Hepatocyte (in vitro differentiated cells): Measurements from ENCODE around the gene AKAP3.

Experiments
- EZH2phosphoT487 ChIP-seq: fragments of 200-600 bp; sonication (generic); IDR thresholded peaks from one replicate; pipeline ENCODE4 v1.6.1; 2018; ENCODE audit warnings: antibody characterized with exemption, mild to moderate bottlenecking, low read depth, moderate library complexity; ENCODE audit not compliant: unreplicated experiment, severe bottlenecking
- TF ChIP-seq, protein P1 (sequence below): fragments of 200-600 bp; sonication (generic); IDR thresholded peaks from 2 replicates; pipeline ENCODE4 v1.5.1; 2016; ENCODE audit warnings: antibody characterized with exemption, mild to moderate bottlenecking; ENCODE audit not compliant: poor library complexity

- TF ChIP-seq, protein P1, sequence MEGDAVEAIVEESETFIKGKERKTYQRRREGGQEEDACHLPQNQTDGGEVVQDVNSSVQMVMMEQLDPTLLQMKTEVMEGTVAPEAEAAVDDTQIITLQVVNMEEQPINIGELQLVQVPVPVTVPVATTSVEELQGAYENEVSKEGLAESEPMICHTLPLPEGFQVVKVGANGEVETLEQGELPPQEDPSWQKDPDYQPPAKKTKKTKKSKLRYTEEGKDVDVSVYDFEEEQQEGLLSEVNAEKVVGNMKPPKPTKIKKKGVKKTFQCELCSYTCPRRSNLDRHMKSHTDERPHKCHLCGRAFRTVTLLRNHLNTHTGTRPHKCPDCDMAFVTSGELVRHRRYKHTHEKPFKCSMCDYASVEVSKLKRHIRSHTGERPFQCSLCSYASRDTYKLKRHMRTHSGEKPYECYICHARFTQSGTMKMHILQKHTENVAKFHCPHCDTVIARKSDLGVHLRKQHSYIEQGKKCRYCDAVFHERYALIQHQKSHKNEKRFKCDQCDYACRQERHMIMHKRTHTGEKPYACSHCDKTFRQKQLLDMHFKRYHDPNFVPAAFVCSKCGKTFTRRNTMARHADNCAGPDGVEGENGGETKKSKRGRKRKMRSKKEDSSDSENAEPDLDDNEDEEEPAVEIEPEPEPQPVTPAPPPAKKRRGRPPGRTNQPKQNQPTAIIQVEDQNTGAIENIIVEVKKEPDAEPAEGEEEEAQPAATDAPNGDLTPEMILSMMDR: no peak
- TF ChIP-seq EZH2phosphoT487: no peak
Measured at GRCh38 chr12:4584281-4584680, 64.6 kb downstream of the AKAP3 start.
